Measurements from ENCODE around the gene BANK1.

Gene BANK1

DNA sequence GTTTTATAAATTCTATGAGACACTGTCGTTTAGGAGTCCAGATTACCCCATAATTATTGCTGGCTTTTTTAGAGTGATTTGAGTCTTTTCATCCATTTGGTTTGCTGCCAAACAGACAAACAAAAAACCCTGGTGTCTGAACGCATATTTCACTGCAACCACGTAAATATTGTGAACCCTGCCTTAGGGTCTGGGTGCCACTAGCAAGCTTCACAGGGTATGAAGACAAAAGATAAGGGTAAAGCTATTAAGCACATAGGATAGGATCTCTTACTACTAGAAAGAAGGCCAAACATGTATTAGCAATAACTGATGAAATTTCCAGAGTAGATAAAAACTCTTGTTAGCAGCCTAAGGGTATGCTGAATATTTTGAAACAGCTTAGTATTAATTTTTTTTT is 143.3 kb downstream of the BANK1 start:
- ChIA-PET POLR2A (no interaction called here), CTCF (interaction anchor here (1.2 kb wide), 1 partner anchor 12 kb away, joined by 4 read pairs; no protein-coding TSS in a partner anchor)
- TF ChIP-seq, protein P1, sequence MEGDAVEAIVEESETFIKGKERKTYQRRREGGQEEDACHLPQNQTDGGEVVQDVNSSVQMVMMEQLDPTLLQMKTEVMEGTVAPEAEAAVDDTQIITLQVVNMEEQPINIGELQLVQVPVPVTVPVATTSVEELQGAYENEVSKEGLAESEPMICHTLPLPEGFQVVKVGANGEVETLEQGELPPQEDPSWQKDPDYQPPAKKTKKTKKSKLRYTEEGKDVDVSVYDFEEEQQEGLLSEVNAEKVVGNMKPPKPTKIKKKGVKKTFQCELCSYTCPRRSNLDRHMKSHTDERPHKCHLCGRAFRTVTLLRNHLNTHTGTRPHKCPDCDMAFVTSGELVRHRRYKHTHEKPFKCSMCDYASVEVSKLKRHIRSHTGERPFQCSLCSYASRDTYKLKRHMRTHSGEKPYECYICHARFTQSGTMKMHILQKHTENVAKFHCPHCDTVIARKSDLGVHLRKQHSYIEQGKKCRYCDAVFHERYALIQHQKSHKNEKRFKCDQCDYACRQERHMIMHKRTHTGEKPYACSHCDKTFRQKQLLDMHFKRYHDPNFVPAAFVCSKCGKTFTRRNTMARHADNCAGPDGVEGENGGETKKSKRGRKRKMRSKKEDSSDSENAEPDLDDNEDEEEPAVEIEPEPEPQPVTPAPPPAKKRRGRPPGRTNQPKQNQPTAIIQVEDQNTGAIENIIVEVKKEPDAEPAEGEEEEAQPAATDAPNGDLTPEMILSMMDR (IDR thresholded peaks at IDR 0.05; ENCODE audit: insufficient read depth, low read length, missing control alignments), result no peak
- H3K4me3 ChIP-seq (ENCODE audit: low read depth, low read length), result no peak overlapping the region
- no peak for DNase-seq (ENCODE audit: low read depth, low spot score)

DNA sequence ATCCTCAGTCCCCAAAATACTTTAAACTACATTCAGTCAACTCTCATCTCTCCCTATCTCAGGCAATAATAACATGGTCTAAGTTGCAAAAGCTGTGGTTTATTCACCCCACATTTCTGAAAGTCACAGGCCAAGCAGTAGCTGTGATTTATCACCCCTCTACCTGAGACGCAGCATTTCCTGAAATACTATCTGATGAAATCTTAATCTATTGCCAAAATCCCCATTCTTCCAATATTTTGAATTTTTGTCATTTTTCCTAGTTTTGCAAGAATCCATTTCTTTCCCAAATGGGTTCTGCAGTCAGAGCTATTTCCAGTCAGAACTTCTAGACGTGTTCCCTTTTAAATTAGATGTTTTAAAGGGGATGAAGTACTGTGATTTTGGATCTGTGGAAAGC is 148.3 kb downstream of the BANK1 start:
- POLR2A ChIA-PET, result no interaction called here
- H3K4me3 ChIP-seq (ENCODE audit: low read depth, low read length), result no peak overlapping the region
- TF ChIP-seq, protein P1 (IDR thresholded peaks at IDR 0.05; ENCODE audit: insufficient read depth, low read length, missing control alignments), result no peak
- DNase-seq (ENCODE audit: low read depth, low spot score), result no peak
- CTCF ChIA-PET, result no interaction called here

GRCh38 chr4:101941816-101942358 is 151.4 kb downstream of the BANK1 start:
- POLR2A ChIA-PET, result no interaction called here
- CTCF ChIA-PET, result no interaction called here
- no peak for DNase-seq (ENCODE audit: low read depth, low spot score)
- no peak overlapping the region for H3K4me3 ChIP-seq (ENCODE audit: low read depth, low read length)
- TF ChIP-seq, protein P1 (IDR thresholded peaks at IDR 0.05; ENCODE audit: insufficient read depth, low read length, missing control alignments), result no peak

- no peak for DNase-seq (ENCODE audit: low read depth, low spot score)
- CTCF ChIA-PET, result no interaction called here
- H3K4me3 ChIP-seq (ENCODE audit: low read depth, low read length), result no peak overlapping the region
- POLR2A ChIA-PET, result no interaction called here
- TF ChIP-seq, protein P1 (IDR thresholded peaks at IDR 0.05; ENCODE audit: insufficient read depth, low read length, missing control alignments), result no peak
Measured at GRCh38 chr4:101942891-101943290, 152.4 kb downstream of the BANK1 start.

DNA sequence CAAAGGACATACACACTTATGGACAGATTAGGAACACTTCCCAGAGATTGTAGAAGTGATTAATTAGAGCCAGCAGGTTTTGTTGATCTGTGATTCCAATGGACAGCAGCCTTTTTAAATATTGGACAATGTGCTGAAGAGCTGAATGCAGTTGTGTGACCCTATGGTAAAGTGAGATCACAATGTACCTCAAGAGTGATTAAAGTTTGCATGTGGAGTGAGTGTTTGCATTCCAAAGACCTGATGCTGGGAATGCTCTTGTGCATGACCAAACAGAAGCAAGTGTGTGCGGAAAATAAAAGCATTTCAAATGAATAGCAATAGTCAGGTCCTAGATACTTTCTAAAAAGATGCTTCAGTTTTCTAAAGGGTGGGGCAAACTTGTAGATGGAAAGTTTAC is 154.1 kb downstream of the BANK1 start:
- H3K4me3 ChIP-seq (ENCODE audit: low read depth, low read length), result no peak overlapping the region
- ChIA-PET POLR2A (no interaction called here), CTCF (no interaction called here)
- peak; percentile 26 for DNase-seq (ENCODE audit: low read depth, low spot score)
- TF ChIP-seq, protein P1 (IDR thresholded peaks at IDR 0.05; ENCODE audit: insufficient read depth, low read length, missing control alignments), result no peak

GRCh38 chr4:101948055-101948454 is 157.5 kb downstream of the BANK1 start:
- H3K4me3 ChIP-seq (ENCODE audit: low read depth, low read length), result no peak overlapping the region
- ChIA-PET POLR2A (no interaction called here), CTCF (no interaction called here)
- TF ChIP-seq, protein P1 (IDR thresholded peaks at IDR 0.05; ENCODE audit: insufficient read depth, low read length, missing control alignments), result no peak
- DNase-seq (ENCODE audit: low read depth, low spot score), result no peak
